Measurements from ENCODE around the gene HFM1.

HFM1 gene

DNA sequence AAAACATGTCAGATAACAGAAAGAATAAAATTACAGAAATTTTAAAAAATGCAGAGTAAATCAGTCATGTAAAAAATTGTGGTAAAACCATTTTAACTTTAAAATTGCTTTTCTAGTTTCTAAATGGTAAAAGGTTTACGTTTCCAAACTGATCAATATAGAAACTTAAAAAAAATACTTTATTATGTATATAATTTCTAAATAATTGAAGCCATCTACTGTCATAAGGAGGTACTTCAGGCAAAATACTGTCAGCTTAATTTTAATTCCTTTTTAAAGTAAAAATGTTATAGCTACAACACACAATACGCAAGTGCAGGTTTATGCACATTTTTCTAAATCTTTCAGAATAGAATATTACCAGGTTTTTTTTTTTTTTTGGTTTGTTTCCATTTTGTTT is 159.9 kb downstream of the HFM1 start:
- no peak for DNase-seq

DNA sequence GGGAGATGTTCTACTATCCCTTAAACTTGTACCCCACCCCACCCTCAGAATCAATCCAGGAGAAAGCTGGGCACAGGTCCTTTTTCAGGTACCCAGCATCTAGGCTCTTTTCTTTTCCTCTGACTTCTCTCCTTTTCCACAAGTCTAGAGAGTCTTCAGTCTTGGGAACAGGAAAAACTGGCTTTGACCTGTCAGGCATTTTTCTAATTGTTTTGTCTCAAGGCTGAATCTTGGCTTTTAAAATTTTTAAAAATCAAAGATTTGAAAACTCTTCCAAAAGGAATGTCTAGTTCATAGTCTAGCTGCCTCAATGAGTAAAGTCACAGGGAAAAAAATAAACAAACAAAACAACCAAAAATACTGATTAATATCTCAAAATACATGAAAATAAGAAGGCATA is 161.5 kb downstream of the HFM1 start:
- no peak for DNase-seq

DNA sequence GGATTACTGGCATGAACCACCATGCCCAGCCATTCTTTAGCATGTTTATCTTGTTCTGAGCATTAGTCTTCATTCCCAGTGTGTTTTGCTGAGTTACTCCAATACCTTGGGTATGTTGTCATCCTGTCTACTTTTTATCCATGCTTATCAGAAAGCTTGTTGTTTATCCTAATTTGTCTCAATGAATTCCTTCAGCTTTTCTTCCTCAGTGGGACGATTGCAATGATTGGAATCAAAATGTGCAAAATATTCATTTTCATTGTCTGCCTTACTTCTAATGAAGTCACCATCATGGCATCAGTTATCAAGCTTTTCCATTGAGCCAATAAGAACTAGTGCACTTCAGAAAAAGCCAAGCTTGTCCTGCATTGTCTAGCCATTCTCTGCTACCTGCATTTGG is 170.5 kb downstream of the HFM1 start:
- DNase-seq, result no peak

DNA sequence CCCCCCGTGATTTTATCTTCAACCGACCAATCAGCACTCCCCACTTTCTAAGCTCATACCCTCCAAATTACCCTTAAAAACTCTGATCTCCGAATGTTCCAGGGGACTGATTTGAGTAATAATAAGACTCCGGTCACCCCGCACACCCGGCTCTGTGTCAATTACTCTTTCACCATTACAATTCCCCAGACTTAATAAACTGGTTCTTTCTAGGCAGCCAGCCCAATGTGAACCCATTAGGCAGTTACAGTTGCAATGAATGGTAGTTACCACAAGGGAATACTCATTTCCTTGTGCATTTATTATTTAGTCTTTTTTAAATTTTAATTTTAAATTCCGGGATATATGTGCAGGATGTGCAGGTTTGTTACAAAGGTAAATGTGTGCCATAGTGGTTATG is 177.9 kb downstream of the HFM1 start:
- DNase-seq, result no peak

DNA sequence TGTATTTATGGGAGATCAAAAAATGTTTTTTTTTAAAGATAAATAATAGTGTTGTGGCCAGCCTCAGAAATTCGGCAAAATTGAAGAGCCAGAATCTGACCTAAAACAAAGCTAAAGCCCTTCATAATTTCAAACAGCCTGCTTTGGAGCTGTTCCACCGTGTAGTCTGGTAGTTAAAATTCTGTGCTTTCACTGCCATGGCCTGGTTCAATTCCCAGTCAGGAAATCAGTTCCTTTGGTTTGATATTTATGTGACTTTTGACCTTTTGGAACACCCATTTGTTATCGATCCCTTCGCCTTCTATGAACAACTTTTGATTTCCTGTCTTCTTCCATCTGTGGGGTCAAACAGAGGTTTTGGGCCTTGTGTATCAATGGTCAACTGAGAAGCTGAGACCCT is 179.8 kb downstream of the HFM1 start:
- no peak for DNase-seq

DNA sequence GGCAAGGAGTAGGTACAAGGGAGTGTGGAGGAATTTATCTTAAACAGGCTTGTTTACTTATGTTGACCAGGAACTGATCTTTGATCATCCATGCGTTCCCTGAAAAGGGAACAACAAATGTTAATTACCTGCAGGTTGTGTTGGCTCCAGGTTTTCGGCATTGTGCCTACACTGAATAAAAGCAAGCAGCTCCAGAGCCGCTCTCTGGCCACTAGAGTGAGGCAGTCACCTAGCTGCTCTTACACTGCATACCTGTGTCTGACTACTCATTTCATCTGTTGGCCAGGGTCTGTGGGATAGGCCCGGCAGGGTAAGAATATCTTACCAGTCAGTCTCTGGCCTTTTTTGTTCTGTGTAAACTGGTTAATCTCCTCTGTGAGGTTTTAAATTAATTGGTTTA is 183.6 kb downstream of the HFM1 start:
- DNase-seq, result no peak

DNA sequence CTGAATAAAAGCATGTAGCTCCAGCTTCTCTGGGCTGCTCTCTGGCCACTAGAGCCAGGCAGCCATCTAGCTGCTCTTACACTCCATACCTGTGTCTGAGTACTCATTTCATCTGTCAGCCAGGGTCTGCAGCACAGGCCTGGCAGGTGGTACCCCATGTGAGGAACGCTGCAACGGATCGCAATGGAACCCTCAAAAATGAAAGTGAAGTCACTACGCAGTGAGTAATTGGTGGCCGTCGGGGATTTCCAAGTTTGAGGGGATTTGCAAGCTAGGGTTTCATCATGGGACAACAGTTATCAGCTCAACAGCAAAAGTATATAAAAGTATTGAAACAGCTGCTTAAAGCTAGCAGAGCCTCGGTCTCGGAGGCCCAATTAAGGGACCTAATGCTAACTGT is 186.7 kb downstream of the HFM1 start:
- DNase-seq, result no peak

All from NCI-H2081 treated with DMSO at 0.1 percent for 48 hours (cell line).